K562 (cell line): ENCODE data around the gene HIPK2. TPM values are rescaled to one million over a fixed set of nuclear protein-coding genes. Genes with fewer than 3 reads are reported as not detected.

Experiments used
- ATAC-seq: fragments of 200-7000 bp; cut with Tn5 transposase; 3 replicates; pipeline ENCODE4 v1.9.1; 2020; ENCODE audit warnings: moderate library complexity
- BruUV-seq: library from RNA; stranded (reverse); fragments of 400-500 nt; replicated peaks from 2 replicates; lab custom pipeline; 2021; lab: Mats Ljungman, UMichigan
- CTCF ChIA-PET: fragments of 300-600 bp; formaldehyde crosslinking; extraction: SDS; loops from one replicate; lab custom pipeline; 2021; ENCODE audit warnings: low intra/inter-chr PET ratio; lab: Yijun Ruan, JAX
- POLR2A ChIA-PET: fragments of 300-600, 350-650 bp; sonication (Branson Sonifier 250); formaldehyde crosslinking; extraction: SDS; loops from one replicate; lab custom pipeline; 2021; ENCODE audit warnings: antibody characterized with exemption, inconsistent platforms; lab: Yijun Ruan, JAX
- DNase-seq, 4 experiments: peaks; one replicate each; pipeline versions ENCODE4 v3.0.0 to v3.0.0-alpha.2; 2011 to 2018; ENCODE audit warnings: low spot score in 3 of 4, mixed read lengths in 3 of 4; ENCODE audit errors: extremely low read depth in 1 of 4
- FAIRE-seq: peaks from 2 replicates; lab custom pipeline; 2011; peaks lifted over from hg19 to GRCh38; lab: Jason Lieb, UNC
- H2AFZ ChIP-seq: 2 replicates; pipeline ENCODE4 v1.6.0; 2011; ENCODE audit warnings: low read depth, low read length, control low read depth, inconsistent platforms
- H3K27ac ChIP-seq: fragments of 200-600 bp; 3 replicates; pipeline ENCODE4 v1.8.0; 2011; ENCODE audit warnings: low read depth, mild to moderate bottlenecking, control low read depth, inconsistent platforms, low read length, moderate library complexity, mixed read lengths; ENCODE audit errors: extremely low read depth
- H3K27me3 ChIP-seq, 2 experiments: fragments of 300-600 bp in 1 of 2; 2 replicates in 1 of 2; 3 replicates in 1 of 2; pipeline versions ENCODE4 v1.6.0 to v1.8.0; 2011; ENCODE audit warnings: inconsistent platforms in 2 of 2, low read length in 2 of 2, mild to moderate bottlenecking in 1 of 2, mixed read lengths in 1 of 2, moderate library complexity in 1 of 2; ENCODE audit not compliant: control insufficient read depth in 2 of 2, insufficient read depth in 2 of 2
- H3K36me3 ChIP-seq: fragments of 300-600 bp; 3 replicates; pipeline ENCODE4 v1.8.0; 2011; ENCODE audit warnings: mild to moderate bottlenecking, low read length, inconsistent platforms; ENCODE audit not compliant: control insufficient read depth, insufficient read depth
- H3K4me1 ChIP-seq, 2 experiments: fragments of 200-600 bp in 1 of 2; replicated peaks in 1 of 2; 2 replicates in 1 of 2; 3 replicates in 1 of 2; pipeline versions ENCODE4 v1.5.1 to v1.8.0; 2011; ENCODE audit warnings: inconsistent platforms in 2 of 2, low read length in 2 of 2, mild to moderate bottlenecking in 1 of 2, mixed read lengths in 1 of 2, moderate library complexity in 1 of 2; ENCODE audit not compliant: control insufficient read depth in 2 of 2, insufficient read depth in 2 of 2
- H3K4me2 ChIP-seq: 2 replicates; pipeline ENCODE4 v1.6.1; 2011; ENCODE audit warnings: low read length, control low read depth, inconsistent platforms, mixed read lengths; ENCODE audit not compliant: insufficient read depth
- H3K4me3 ChIP-seq: fragments of 200-600 bp; sonication (generic), shearing (Covaris generic); 2 replicates; pipeline ENCODE4 v1.5.1; 2016; ENCODE audit warnings: control low read depth, inconsistent platforms
- H3K79me2 ChIP-seq: fragments of 200-600 bp; 3 replicates; pipeline ENCODE4 v1.8.0; 2011; ENCODE audit warnings: low read length, inconsistent platforms; ENCODE audit not compliant: control insufficient read depth, insufficient read depth
- H3K9ac ChIP-seq, 2 experiments: 2 replicates each; pipeline versions ENCODE4 v1.6.0 to v1.6.1; 2011; ENCODE audit warnings: low read depth in 2 of 2, low read length in 2 of 2, control low read depth in 1 of 2, inconsistent platforms in 1 of 2, mild to moderate bottlenecking in 1 of 2, mixed read lengths in 1 of 2; ENCODE audit not compliant: insufficient read depth in 1 of 2
- H3K9me1 ChIP-seq: one replicate; pipeline ENCODE4 v1.6.0; 2011; ENCODE audit warnings: inconsistent platforms, mild to moderate bottlenecking, low read length, moderate library complexity; ENCODE audit not compliant: control insufficient read depth, insufficient read depth
- H3K9me3 ChIP-seq: replicated peaks from 2 replicates; pipeline ENCODE4 v1.5.1; 2011; ENCODE audit warnings: low read depth, low read length, inconsistent platforms; ENCODE audit not compliant: control insufficient read depth, insufficient read depth
- H4K20me1 ChIP-seq: replicated peaks from 2 replicates; pipeline ENCODE4 v1.6.1; 2011; ENCODE audit warnings: low read length, inconsistent platforms, mixed read lengths; ENCODE audit not compliant: control insufficient read depth, insufficient read depth
- ZNF23 ChIP-seq: fragments of 250-450 bp; sonication (Bioruptor Pico); IDR thresholded peaks from 2 replicates; pipeline ENCODE4 v1.4.0; 2020; ENCODE audit warnings: mild to moderate bottlenecking
- WGBS: fragments of 100-300 bp; shearing (Covaris generic); methylation state at CpG from one replicate; pipeline ENCODE4 v1.1.6; 2016; ENCODE audit warnings: low coverage, mixed read lengths; ENCODE audit not compliant: insufficient coverage; ENCODE audit errors: missing lambda C conversion rate; 5-methylcytosine and 5-hydroxymethylcytosine counted together
- in situ Hi-C: fragments of 300-500 bp; cut with MboI; formaldehyde crosslinking; loops from 4 replicates; pipeline ENCODE4 v1.15.0; 2018; ENCODE audit warnings: inconsistent platforms, mixed read lengths
- intact Hi-C: fragments of 100-400 bp; cut with micrococcal nuclease; formaldehyde crosslinking; loops from 2 replicates; pipeline ENCODE4 v1.14.2; 2022
- polyA plus RNA-seq, 8 experiments: library from polyadenylated mRNA; depleted of rRNA in 4 of 8; stranded (reverse) in 5 of 8; unstranded in 3 of 8; fragments of >200 nt; fragmentation: Nextera tagmentation in 2 of 8; fragmentation: Illumina TruSeq in 1 of 8; extraction: Ambion mirVana in 2 of 8; extraction: Trizol in 1 of 8; gene quantifications; 2 replicates each; pipeline versions ENCODE4 v1.2.1 to v1.2.3, GENCODE V29; 2011 to 2014; ENCODE audit warnings: inconsistent platforms in 1 of 8, missing spikeins in 1 of 8
- total RNA-seq, 7 experiments: library from RNA; depleted of rRNA in 6 of 7; stranded (reverse); fragments of >200 nt in 6 of 7; fragmentation: Illumina TruSeq in 2 of 7; extraction: Trizol in 2 of 7; gene quantifications; 2 replicates each; pipeline versions ENCODE4 v1.2.1 to v1.2.3, GENCODE V29; 2011 to 2021; ENCODE audit warnings: low replicate concordance in 1 of 7
- TF ChIP-seq, protein P1 (sequence below), 2 experiments: IDR thresholded peaks in 1 of 2; conservative IDR thresholded peaks in 1 of 2; 2 replicates each; pipeline ENCODE4 v1.6.1; 2016; ENCODE audit warnings: low read depth in 2 of 2, mild to moderate bottlenecking in 1 of 2, missing compliant biosample characterization in 1 of 2, missing genetic modification characterization in 1 of 2, moderate library complexity in 1 of 2
- TF ChIP-seq, protein P2 (sequence below): IDR thresholded peaks from 2 replicates; pipeline ENCODE4 v1.6.1; 2014; ENCODE audit warnings: antibody characterized with exemption

HIPK2 gene
- total and polyA plus RNA-seq, 9 of the 15 experiments (the other 6 are each of a cell fraction or from before 2014, with no cell fraction given) = 0.69 to 19.8 (median 5.1) TPM

GRCh38 chr7:139720705-139721231 lies 57.0 kb downstream of the HIPK2 start:
- intact Hi-C loops = no loop called here
- Histone ChIP-seq H3K9me1 (no peaks in the 10 kb centered on the region), H3K9ac (no peak overlapping the region), H2AFZ (no peak overlapping the region), H3K27me3 (peaks cover 0 to 6% of the 10 kb centered on the region in 2 experiments; a peak in 2 of 5 replicates), H3K36me3 (peaks cover 11% of the 10 kb centered on the region; the same call in 2 of the 3 replicates), H4K20me1 (peaks cover 3% of the 10 kb centered on the region; the same call in 1 of the 2 replicates), H3K4me3 (no peak overlapping the region), H3K4me2 (no peak overlapping the region), H3K79me2 (no peaks in the 10 kb centered on the region), H3K4me1 (no peaks in the 10 kb centered on the region), H3K27ac (no peak overlapping the region), H3K9me3 (no peaks in the 10 kb centered on the region)
- FAIRE-seq = no peak
- no TSS peak for BruUV-seq
- peak; percentile 23; the same call in 1 of the 3 replicates for ATAC-seq
- CTCF ChIA-PET = no interaction called here
- POLR2A ChIA-PET = no interaction called here
- DNase-seq = no peak
- in situ Hi-C loops = no loop called here
- TF ChIP-seq ZNF23 (CRISPR knock-in tag) = no peak
- TF ChIP-seq, protein P1, sequence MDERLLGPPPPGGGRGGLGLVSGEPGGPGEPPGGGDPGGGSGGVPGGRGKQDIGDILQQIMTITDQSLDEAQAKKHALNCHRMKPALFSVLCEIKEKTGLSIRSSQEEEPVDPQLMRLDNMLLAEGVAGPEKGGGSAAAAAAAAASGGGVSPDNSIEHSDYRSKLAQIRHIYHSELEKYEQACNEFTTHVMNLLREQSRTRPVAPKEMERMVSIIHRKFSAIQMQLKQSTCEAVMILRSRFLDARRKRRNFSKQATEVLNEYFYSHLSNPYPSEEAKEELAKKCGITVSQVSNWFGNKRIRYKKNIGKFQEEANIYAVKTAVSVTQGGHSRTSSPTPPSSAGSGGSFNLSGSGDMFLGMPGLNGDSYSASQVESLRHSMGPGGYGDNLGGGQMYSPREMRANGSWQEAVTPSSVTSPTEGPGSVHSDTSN (CRISPR knock-in tag; IDR thresholded peaks at IDR 0.05; ENCODE audit: low read depth) = no peak
- TF ChIP-seq, protein P1 (tag; conservative IDR thresholded peaks at IDR 0.05; ENCODE audit: low read depth) = 0 out of 2 replicates have a peak, but pooled peaks have one; percentile 47
- TF ChIP-seq, protein P2, sequence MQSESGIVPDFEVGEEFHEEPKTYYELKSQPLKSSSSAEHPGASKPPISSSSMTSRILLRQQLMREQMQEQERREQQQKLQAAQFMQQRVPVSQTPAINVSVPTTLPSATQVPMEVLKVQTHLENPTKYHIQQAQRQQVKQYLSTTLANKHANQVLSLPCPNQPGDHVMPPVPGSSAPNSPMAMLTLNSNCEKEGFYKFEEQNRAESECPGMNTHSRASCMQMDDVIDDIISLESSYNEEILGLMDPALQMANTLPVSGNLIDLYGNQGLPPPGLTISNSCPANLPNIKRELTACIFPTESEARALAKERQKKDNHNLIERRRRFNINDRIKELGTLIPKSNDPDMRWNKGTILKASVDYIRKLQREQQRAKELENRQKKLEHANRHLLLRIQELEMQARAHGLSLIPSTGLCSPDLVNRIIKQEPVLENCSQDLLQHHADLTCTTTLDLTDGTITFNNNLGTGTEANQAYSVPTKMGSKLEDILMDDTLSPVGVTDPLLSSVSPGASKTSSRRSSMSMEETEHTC = no peak
- 60% methylated on average over 12 of the region's 12 CpGs for WGBS
